ENCODE measurements around the gene XPR1. TPM values are rescaled to one million over a fixed set of nuclear protein-coding genes. Genes with fewer than 3 reads are reported as not detected.

The XPR1 gene
- total RNA-seq, 1 experiment from 2014 or later = 19.9 TPM

GRCh38 chr1:180917306-180918065 lies 285.7 kb downstream of the XPR1 start:
- intact Hi-C loops (cut with micrococcal nuclease) = no loop called here
- H3K4me2 ChIP-seq (ENCODE audit: low read length) = no peak overlapping the region
- H2AFZ ChIP-seq (ENCODE audit: low read depth, low read length, poor library complexity, severe bottlenecking) = no peak overlapping the region
- H3K4me3 ChIP-seq (replicated peaks in 1 of 2; ENCODE audit: low read depth in 1 of 2, low read length in 2 of 2) = no peak overlapping the region
- POLR2A ChIA-PET = no interaction called here
- peak; percentile 86 for ATAC-seq
- CTCF ChIA-PET = interaction anchor here (0.7 to 1.3 kb wide), 2 partner anchors 36 to 402 kb away, joined by 3 to 5 read pairs; no protein-coding TSS in a partner anchor
- H4K20me1 ChIP-seq (ENCODE audit: insufficient read depth) = no peaks in the 10 kb centered on the region
- DNase-seq (ENCODE audit: low read depth, low spot score) = peak; percentile 12
- H3K9me2 ChIP-seq (ENCODE audit: insufficient read depth) = no peaks in the 10 kb centered on the region
- TF ChIP-seq CTCF (IDR thresholded peaks at IDR 0.05 in 2 of 3, conservative IDR thresholded peaks at IDR 0.05 in 1 of 3; ENCODE audit: borderline replicate concordance in 1 of 3, insufficient read depth in 1 of 3, low read depth in 2 of 3, low read length in 2 of 3) = peak in 2 of 3 experiments; percentile 26 to 35; a peak in 2 of 6 replicates
- no peak for TF ChIP-seq ELF1 (IDR thresholded peaks at IDR 0.05; ENCODE audit: borderline replicate concordance, low read depth)
- no peak for TF ChIP-seq REST (IDR thresholded peaks at IDR 0.05; ENCODE audit: low read depth)
- TF ChIP-seq POLR2AphosphoS5 (IDR thresholded peaks at IDR 0.05; ENCODE audit: low read depth, low read length) = no peak
- no peak for TF ChIP-seq MAX (IDR thresholded peaks at IDR 0.05)
- TF ChIP-seq JUND (IDR thresholded peaks at IDR 0.05) = no peak
- no peak for TF ChIP-seq RAD21 (IDR thresholded peaks at IDR 0.05; ENCODE audit: low read depth)
- no TSS peak for BruUV-seq (replicated peaks)
- no peaks in the 10 kb centered on the region for H3K36me3 ChIP-seq (ENCODE audit: control insufficient read depth in 1 of 2, insufficient read depth in 2 of 2, low read length in 2 of 2)
- H3K9ac ChIP-seq (ENCODE audit: low read length) = no peak overlapping the region
- no peak overlapping the region for H3K27ac ChIP-seq (ENCODE audit: low read depth, low read length)
- RAD21 ChIA-PET (ENCODE audit: low non-redundant PET in 1 of 2, low total read pairs in 2 of 2, uncharacterized antibody in 2 of 2, unreplicated experiment in 2 of 2) = no interaction called here
- no peaks in the 10 kb centered on the region for H3K79me2 ChIP-seq (ENCODE audit: insufficient read depth, low read length)
- no peaks in the 10 kb centered on the region for H3K4me1 ChIP-seq (ENCODE audit: control insufficient read depth in 1 of 2, insufficient read depth in 2 of 2, low read length in 2 of 2)
- no peaks in the 10 kb centered on the region for H3K9me3 ChIP-seq (ENCODE audit: control insufficient read depth in 1 of 2, insufficient read depth in 1 of 2, low read depth in 1 of 2, low read length in 2 of 2)
- no peaks in the 10 kb centered on the region for H3K27me3 ChIP-seq (ENCODE audit: insufficient read depth, low read length)

Data from HCT116 (cell line).